Endometrial microvascular endothelial cells (primary cell): Measurements from ENCODE around the gene MAP3K20. TPM values are rescaled to one million over a fixed set of nuclear protein-coding genes. Genes with fewer than 3 reads are reported as not detected.
"Not testable (repeated sequence)": the region's sequence is repeated elsewhere in the genome, so short reads cannot be mapped to it uniquely, and the experiment has no call there.

Source experiments
- in situ Hi-C: cut with HindIII; loops from 2 replicates; pipeline ENCODE4 v1.10.0; 2017; ENCODE audit warnings: low sequenced_read_pairs, low pct_unique_long_range_greater_than_20kb; ENCODE audit errors: inconsistent ontology term
- total RNA-seq: library from RNA; depleted of rRNA; stranded (reverse); fragments of >200 nt; gene quantifications from one replicate; pipeline ENCODE4 v1.2.3, GENCODE V29; 2015; ENCODE audit errors: inconsistent ontology term

MAP3K20 gene
- total RNA-seq, 1 donor from 2014 or later, result 31.7 TPM

DNA sequence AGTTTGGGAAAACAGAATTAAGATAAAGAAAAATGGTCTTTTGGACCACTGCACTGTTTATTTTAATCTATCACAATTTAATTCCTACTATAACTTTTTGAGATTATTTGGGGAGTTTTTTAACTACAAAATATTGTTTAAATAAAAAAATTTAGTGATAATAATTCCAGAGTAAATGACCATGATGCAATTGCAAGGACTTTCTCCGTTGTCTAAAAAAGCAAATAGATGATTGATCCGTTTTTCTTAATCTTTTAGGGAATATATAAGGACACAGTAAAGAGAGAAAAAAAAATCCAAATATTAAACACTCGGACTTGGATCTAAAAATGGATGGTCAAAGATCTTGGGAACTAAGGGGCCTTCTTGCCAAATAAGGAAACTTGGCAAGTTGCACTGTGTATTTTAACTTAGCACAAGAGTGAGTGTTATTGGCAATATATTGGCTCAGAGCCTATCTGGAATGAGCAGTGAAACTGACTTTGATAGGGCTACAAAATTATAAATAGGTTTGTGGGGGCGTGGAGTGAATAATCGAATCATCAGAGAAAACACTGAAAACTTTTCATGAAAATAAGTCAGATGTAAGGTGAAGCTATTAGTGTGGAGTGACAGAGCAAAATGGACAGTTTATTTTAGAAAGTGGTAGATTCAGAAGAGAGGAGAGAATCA is 2.0 kb downstream of the MAP3K20 start:
- in situ Hi-C loops, result no loop called here

DNA sequence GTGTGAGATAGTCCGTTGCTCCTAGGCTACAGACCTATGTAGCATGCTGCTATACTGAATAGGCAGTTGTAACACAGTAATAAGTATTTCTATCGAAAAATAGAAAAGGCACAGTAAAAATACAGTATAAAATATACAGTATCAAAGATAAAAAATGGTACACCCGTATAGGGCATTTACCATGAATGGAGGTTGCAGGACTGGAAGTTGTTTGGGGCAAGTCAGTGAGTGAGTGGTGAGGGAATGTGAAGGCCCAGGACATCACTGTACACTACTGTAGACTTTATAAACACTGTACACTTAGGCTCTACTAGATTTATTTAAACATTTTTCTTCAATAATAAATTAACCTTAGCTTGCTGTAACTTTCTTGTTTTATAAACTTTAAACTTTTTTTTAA is 3.5 kb downstream of the MAP3K20 start:
- in situ Hi-C loops, result no loop called here

DNA sequence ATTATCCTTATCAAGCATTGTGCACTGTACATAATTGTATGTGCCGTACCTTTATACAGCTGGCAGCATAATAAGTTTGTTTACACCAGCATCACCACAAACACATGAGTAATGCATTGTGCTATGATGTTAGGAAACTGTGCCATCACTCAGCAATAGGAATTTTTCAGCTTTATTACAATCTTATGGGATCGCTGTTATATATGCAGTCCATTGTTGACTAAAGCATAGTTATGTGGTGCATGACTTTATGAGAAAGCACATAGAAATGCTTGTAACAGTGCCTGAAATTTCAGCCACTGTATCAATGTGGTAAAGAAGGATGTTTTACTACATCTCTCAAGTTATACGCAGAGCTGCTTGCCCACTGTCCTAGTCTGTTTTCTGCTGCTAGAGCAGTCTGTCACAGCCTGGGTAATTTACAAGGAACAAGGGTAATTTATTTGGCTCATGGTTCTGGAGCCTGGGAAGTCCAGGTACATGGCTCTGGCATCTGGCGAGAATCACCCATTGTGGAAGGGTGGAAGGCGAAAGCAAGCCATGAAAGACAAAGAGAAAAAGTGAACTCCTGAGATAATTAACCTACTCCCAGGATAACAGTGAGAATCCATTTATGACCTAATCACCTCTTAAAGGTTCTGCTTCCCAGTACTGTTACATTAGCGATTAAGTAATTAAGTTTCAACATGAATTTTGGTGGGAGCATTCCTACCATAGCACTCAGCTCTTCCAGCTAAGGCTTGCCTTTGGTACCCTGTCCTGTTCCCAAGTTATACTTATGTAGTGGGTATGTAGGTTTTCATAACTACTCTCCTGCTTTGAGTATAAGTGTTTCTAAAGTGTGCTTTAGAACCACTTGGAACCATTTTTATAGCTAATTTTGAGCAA is 4.6 kb downstream of the MAP3K20 start:
- in situ Hi-C loops, result no loop called here

DNA sequence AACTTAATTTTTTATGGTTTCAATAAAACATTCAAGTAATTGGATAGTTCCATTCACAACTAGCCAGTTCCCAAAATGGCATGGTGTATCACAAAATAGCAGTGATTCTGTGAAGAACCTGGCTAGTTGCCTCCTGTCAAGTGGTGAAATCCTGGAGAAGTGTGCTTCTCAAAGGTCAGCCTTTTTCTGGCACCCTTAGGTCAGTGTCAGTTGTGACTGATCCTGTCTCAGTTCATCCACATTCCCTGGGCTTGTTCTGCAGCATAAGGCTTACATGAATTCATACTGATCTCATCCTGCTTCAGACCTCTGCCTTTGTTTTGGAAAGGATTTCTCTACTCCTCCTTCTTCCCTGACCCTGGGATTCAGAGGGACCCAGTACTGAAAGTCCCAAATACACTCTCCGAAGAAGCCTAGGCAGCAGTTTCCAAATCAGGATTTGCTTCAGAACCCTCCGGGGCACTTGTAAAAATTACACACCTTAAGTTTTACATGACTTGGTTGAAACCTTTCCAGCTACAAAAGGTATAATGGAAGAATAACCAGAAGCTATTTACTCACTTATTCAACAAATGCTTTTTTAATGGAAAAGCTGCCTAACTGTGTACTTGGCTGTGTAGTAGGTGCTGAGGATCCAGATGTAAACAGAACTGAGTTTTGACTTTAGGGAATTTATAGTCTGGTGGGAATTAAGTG is 11.0 kb downstream of the MAP3K20 start:
- in situ Hi-C loops, result no loop called here

DNA sequence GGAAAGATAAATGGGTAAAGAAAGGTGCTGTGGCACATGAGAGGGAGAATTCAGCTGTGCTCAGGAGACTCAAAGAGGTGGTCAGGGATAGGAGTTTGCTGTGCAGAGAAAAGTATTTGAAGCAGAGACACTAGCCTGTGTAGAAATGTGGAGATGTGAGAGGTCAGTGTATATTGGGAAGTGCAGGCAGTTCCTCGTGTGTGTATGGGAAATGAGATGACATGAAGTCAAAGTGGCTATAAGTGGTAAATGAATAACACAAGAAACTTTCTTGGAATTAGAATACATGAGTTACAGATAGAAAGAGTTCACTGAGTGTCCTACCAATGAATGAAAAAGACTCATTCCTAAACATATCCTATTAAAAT is 11.6 kb downstream of the MAP3K20 start:
- in situ Hi-C loops, result no loop called here

DNA sequence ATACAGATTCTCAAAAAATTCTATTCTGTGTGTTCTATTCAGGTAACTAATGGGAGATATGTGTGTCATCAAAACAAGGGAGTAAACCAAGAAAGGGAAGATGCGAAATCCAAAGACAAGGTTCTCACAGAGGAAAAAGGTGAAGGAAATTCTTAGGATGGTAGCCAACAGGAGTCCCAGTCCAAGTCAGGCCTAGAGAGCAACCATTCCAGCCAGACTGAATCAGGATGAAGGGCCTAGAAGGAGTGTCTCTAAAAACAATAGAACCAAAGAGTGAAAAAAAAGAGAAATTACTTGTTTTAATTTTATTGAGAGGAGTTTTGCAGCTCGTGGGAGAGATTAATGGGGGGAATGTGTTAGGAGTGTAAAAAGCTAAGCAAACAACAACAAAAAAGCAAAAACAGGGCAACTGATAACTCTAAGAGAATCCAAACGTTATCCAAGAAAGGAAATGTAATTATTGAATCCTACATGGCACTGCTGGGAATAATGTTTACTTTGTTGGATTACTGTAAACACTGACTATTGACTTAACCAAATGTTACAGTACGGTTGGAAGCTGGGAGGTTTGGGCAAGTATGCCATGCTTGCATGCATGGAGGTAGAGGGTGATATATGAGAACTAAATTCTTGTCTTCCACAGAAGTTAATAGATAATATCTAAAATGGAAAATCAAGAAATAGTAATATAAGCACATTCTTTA is 12.3 kb downstream of the MAP3K20 start:
- in situ Hi-C loops, result no loop called here

DNA sequence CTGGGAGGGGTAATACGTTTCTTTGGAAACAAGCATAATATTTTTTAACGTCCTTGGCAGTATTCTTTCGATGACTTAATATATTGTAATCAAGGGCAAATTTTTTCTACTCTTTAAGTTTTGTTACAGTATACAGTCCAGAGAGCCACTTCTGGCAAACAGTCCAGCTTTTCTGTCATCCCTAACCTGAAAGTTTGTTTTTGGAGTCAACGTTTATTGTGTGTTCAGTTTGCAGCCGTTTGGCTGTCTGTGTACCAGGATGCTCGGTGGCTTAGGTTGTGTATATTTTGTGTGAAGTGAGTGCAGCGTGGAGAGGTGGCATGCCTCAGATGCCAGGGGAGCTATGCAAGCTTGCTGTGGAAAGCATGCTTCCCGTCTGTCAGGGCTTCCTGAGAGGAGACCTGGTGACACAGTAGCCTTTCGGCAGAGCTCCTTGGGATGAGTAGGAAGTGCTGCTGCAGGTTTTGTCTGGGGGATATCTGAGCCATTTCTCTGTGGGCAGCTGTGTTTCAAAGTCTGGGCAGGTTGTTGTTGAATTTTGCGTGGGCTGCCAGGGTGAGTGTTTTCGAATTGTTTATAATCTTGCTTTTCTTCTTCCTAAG is 14.7 kb downstream of the MAP3K20 start:
- in situ Hi-C loops, result no loop called here

DNA sequence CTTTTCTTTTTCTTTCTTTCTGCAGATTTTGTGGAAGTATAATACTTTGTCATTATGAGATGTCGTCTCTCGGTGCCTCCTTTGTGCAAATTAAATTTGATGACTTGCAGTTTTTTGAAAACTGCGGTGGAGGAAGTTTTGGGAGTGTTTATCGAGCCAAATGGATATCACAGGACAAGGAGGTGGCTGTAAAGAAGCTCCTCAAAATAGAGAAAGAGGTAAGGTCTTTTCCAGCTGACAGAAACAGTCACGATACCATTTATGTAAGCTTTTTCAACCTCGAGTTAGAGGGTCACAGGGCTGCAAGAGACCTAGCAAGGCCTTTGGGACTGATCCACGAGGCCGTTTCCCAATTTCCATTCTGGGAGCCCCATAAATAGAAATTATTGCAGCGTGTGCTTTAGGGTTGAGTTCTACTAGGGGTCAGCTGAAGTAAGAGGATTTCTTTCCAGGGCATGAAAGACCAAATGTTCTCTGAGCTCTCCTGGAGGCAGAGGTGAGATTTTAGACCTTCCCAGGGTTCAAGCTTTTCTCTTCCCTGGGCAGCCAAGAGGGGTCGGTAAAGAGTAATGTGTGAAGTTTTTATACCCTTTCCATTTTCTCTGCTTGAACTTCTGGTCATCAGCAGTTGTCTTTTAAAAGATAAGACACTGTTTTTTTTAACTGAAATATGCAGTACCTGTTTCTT is 15.5 kb downstream of the MAP3K20 start:
- in situ Hi-C loops, result no loop called here

DNA sequence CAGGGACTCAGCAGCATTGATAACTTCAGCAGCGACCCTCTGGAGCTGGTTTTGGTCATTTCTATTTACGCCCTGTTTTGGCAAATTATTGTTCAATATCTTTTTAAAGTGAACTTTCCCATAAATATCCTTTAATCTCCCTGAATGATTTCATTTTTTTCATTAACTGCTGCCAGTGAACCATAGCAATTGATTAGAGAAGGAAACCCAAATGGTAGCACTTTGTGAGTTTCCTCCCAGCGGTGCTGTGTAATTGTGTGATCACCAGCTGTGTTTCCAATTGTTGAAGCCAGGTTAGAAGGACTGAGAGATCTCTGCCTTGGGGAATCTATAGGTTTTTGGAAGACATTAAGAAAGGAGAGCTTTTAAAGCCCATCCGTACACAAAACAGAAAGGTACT is 16.3 kb downstream of the MAP3K20 start:
- in situ Hi-C loops, result no loop called here

DNA sequence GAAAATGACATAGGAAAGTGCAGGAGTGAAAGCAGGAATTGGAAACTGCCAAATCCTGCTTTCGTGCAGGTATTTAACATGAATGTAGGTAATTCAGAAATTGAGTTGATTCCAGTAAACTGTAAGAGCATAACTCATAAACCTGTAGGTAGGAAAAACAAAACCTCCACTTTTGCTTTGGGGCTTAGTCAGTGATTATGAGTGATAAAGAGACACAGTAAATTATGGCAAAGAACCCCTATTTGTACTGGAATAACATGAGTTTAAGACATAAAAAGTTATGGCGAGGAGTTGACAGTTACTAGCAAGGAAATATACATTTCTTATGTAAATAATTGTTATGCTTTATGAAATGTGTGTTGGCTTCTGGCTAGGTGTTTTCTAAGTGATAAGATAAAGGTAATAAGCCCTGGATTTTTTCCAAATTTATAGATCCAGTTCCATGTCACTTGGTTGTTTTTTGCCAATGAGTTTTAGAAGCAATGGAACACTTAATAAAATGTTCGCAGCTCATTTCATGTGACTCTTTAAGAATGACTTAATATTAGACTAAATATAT is 17.3 kb downstream of the MAP3K20 start:
- in situ Hi-C loops, result no loop called here

DNA sequence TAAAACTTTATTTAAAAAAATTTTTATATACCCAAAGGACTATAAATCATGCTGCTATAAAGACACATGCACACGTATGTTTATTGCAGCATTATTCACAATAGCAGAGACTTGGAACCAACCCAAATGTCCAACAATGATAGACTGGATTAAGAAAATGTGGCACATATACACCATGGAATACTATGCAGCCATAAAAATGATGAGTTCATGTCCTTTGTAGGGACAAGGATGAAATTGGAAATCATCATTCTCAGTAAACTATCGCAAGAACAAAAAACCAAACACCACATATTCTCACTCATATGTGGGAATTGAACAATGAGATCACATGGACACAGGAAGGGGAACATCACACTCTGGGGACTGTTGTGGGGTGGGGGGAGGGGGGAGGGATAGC is 18.0 kb downstream of the MAP3K20 start:
- in situ Hi-C loops, result not testable (repeated sequence)

DNA sequence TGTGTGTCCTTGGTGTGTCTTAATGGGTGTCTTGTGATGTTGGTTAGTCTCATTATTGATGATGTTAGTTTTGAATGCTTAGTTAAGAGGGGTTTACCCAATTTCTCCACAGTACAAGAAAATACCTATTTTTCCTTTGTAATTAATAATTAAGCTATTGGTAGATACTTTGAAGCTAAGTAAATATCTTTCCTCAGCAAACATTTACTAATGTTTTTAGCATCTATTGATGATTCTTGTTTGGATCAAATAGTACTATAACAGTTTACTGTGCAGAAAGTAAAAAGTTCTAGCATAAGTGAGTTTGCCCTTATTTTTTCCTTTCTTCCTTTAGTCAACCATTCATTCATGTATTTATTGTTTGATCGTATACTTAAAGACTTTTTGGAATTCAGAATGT is 19.1 kb downstream of the MAP3K20 start:
- in situ Hi-C loops, result no loop called here

DNA sequence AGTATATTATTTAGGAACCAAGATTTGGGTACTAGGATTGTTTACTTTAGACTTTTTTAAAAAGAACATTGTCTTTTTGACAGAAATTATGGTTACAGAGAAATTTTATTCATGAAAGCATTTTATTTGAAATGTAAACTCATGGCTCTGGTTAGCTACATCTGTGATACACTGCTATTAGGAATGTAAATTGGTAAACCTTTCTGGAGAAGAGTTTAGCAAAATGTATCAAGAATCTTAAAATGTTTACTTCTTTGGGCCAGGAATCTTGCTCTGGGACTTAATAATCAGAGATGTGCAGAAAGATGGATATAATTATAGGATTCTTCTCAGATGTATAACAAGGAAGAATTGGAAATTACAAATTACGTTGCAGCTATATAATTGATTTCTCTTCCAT is 19.7 kb downstream of the MAP3K20 start:
- in situ Hi-C loops, result no loop called here

DNA sequence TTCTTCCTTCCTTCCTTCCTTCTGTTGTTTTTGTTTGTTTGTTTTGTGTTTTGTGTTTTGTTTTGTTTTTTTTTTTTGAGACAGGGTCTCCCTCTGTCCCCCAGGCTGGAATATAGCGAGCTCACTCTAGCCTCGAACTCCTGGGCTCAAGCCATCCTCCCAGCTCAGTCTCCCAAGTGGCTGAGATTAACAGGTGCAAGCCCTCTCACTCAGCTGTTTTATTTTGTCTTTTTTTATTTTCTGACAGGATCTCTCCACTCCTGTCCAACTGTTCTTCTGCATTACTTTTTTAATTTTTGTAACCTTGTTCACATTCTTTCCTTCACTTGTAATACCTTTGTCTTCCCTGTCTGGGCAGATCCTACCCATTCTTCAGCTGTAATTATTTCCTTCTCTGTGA is 23.6 kb downstream of the MAP3K20 start:
- in situ Hi-C loops, result no loop called here

DNA sequence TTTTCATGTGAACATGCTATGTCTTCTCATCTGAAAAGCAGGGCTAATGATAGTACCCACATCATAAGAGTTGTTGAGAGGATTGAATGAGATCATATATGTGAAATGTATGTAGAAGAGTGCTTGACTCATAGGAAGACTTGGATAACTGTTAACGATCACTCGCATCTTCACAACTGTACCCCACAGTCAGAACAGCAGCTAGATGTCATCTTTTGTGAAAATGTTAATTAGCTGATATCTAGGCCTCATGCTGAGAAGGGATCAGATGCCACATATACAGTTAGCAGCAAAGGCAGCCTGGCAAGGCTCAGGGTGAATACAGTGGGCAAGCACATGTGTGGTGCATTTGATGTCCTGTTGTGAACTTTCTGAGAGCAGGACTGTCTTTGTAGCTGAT is 24.2 kb downstream of the MAP3K20 start:
- in situ Hi-C loops, result no loop called here

DNA sequence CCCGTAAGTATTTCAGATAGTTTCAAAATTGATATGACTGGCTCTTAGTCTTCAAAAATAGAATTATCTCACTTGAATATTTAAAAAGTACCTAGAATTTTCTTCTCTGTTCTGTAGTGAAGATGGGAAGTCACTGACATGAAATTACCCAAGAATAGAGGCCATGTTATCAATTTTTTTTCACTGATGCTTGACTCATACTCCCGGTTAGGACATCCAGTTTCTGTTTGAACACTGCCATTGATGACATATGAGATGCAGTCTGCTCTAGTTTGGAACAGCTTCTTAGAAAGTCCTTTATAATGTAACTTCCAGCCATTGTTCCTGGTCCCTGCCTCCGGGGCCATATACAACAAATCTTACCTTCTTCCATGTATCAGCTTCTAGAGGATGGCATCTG is 26.0 kb downstream of the MAP3K20 start:
- in situ Hi-C loops, result no loop called here

DNA sequence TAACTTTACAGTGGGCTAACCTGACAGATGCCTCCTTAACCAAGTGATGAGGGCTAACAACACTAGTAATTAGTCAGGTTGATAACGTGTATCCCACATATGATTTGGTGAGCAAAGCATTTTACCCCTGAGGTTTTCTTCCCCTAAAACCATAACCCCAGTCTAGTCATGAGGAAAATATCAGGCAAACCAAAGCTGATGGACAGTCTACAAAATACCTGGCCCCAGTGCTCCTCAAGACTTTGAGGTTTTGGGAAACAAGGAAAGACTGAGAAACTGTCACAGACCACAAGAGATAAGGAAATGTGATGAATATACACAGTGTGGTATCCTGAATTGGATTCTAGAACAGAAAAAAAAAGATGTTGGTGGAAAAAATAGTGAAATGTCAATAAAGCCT is 28.5 kb downstream of the MAP3K20 start:
- in situ Hi-C loops, result no loop called here

DNA sequence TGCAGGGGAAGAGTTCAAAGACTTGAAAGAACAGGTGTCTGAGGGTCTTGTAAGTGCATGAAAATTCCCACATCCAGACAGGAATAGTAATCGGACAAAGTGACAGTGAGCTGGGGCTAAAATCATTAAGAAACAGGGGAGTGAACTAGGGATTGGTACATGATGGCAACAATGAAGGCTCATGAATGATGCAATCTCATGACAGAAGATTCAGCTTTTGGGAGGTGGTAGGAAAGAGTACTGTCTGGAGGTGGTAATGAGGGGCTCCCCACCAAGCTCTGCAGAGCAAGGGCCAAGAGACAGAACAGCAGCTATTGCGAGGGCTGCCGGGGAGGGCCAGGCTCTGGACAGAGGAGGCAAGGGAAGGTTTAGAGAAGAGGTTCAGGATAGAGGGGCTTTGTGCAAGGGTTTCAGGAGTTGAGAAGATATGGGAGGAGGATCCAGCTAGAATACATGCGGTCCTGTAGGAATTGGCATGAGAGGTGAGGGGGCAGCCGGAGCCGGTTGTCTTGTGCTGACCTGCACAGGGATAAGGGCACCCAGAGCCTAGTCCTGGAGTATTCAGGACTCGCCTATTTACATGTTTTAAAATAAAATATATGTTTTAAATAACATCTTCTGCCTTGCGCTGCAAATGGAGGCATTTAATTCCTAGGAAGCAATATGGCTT is 31.4 kb downstream of the MAP3K20 start:
- in situ Hi-C loops, result no loop called here
